Spleen (tissue), 11 donors: ENCODE results near the gene DKK2. TPM values are rescaled to one million over a fixed set of nuclear protein-coding genes. Genes with fewer than 3 reads are reported as not detected.

Experiments
- DNase-seq: peaks from one replicate; pipeline ENCODE4 v3.0.0-alpha.2; 2020
- H3K27ac ChIP-seq, 8 donors: fragments of 200-600 bp; sonication (generic) in 7 of 8; 1 replicate in 4 of 8; 2 replicates in 4 of 8; pipeline versions ENCODE4 v1.5.0 to v1.8.0; 2016 to 2021; ENCODE audit warnings: inconsistent platforms in 4 of 8, mild to moderate bottlenecking in 4 of 8, moderate library complexity in 1 of 8
- H3K27me3 ChIP-seq, 7 donors: fragments of 200-600 bp; sonication (generic) in 6 of 7; replicated peaks in 1 of 7; 1 replicate in 4 of 7; 2 replicates in 3 of 7; pipeline versions ENCODE4 v1.5.0 to v1.8.0; 2016 to 2021; ENCODE audit warnings: inconsistent platforms in 3 of 7, mild to moderate bottlenecking in 1 of 7
- H3K36me3 ChIP-seq, 6 donors: fragments of 200-600 bp; sonication (generic) in 5 of 6; 1 replicate in 4 of 6; 2 replicates in 2 of 6; pipeline versions ENCODE4 v1.5.0 to v1.8.0; 2016 to 2021; ENCODE audit warnings: inconsistent platforms in 2 of 6
- H3K4me1 ChIP-seq, 6 donors: fragments of 200-600 bp; sonication (generic) in 5 of 6; 1 replicate in 3 of 6; 2 replicates in 3 of 6; pipeline versions ENCODE4 v1.5.0 to v1.8.0; 2016 to 2021; ENCODE audit warnings: inconsistent platforms in 3 of 6
- H3K4me3 ChIP-seq, 8 donors: fragments of 200-600 bp; sonication (generic) in 7 of 8; 1 replicate in 4 of 8; 2 replicates in 4 of 8; pipeline versions ENCODE4 v1.5.0 to v1.8.0; 2016 to 2021; ENCODE audit warnings: inconsistent platforms in 4 of 8, mild to moderate bottlenecking in 4 of 8, moderate library complexity in 2 of 8
- H3K9me3 ChIP-seq, 8 donors: fragments of 200-600 bp; sonication (generic) in 7 of 8; 1 replicate in 4 of 8; 2 replicates in 4 of 8; pipeline versions ENCODE4 v1.5.0 to v1.8.0; 2016 to 2021; ENCODE audit warnings: inconsistent platforms in 4 of 8
- CTCF ChIP-seq, 11 experiments: fragments of 200-600 bp in 7 of 11; fragments of 450-650 bp in 4 of 11; sonication (generic) in 4 of 11; IDR thresholded peaks in 8 of 11; conservative IDR thresholded peaks in 3 of 11; 1 replicate in 7 of 11; 2 replicates in 4 of 11; pipeline versions ENCODE4 v1.4.0 to v1.8.0; 2016 to 2021; ENCODE audit warnings: antibody characterized with exemption in 11 of 11, inconsistent platforms in 4 of 11, mild to moderate bottlenecking in 1 of 11
- POLR2A ChIP-seq, 3 donors: fragments of 450-650 bp; IDR thresholded peaks; one replicate each; pipeline ENCODE4 v1.5.1; 2017; ENCODE audit warnings: antibody characterized with exemption in 3 of 3, mild to moderate bottlenecking in 1 of 3
- POLR2AphosphoS5 ChIP-seq, 3 donors: sonication (generic); formaldehyde crosslinking; IDR thresholded peaks; one replicate each; pipeline ENCODE4 v1.5.1; 2017; ENCODE audit warnings: antibody characterized with exemption in 3 of 3
- WGBS, 5 donors: extraction: QIAGEN DNeasy Blood & Tissue Kit in 3 of 5; methylation state at CpG; one replicate each; pipeline versions ENCODE4 v1.1.5 to v1.1.7; 2013 to 2018; 5-methylcytosine and 5-hydroxymethylcytosine counted together
- intact Hi-C: fragments of 100-400 bp; cut with DNase I; formaldehyde crosslinking; loops from one replicate; pipeline ENCODE4 v1.15.0; 2023; ENCODE audit warnings: low total_unique reads
- polyA plus RNA-seq, 3 donors: library from polyadenylated mRNA; stranded (reverse); fragments of 200-250 nt; gene quantifications; one replicate each; pipeline ENCODE4 v1.2.1, GENCODE V29; 2013
- total RNA-seq, 7 donors: library from RNA; depleted of rRNA in 3 of 7; stranded (reverse); fragments of >200 nt in 3 of 7; fragmentation: NEBNext Ultra II Directional in 4 of 7; extraction: Animal tissue kit (Norgen Biotek cat#: 25700) in 4 of 7; gene quantifications; one replicate each; pipeline versions ENCODE4 v1.1.0 to v1.2.1, GENCODE V29; 2016 to 2021
- donor health status: healthy with polysubstance abuse.
- donor health status: DM: no; HTN: no; CAD: no; lungs with moderate emphysema.
- donor health status: DM: no; HTN: no; CAD: no.
- donor health status: Bipolar disorder and iron deficiency.
- donor health status: healthy.
- donor health status: DM: no; HTN: no; CAD: no.
- donor health status: DM: yes; HTN: yes; CAD: no.

DKK2 gene
- total and polyA plus RNA-seq, 10 donors: 0.20 to 2.0 (median 0.51) TPM

GRCh38 chr4:107034091-107034995 is 1.8 kb downstream of the DKK2 start:
- Histone ChIP-seq H3K27ac (no peak overlapping the region), H3K27me3 (peaks cover 0 to 57% (median 41%) of the 10 kb centered on the region in 7 donors), H3K4me1 (peaks cover 0 to 38% (median 21%) of the 10 kb centered on the region in 6 donors), H3K4me3 (peak overlapping the region in 7 of 8 donors; percentile 9 to 59 (median 14)), H3K36me3 (no peaks in the 10 kb centered on the region), H3K9me3 (no peaks in the 10 kb centered on the region)
- 2 to 5% (median 4%) methylated on average over 34 to 39 of the region's 39 CpGs for WGBS, 5 donors
- peak; percentile 75 for DNase-seq
- TF ChIP-seq POLR2A (IDR thresholded peaks at IDR 0.05): no peak
- no peak for TF ChIP-seq POLR2AphosphoS5 (IDR thresholded peaks at IDR 0.05)
- TF ChIP-seq CTCF (IDR thresholded peaks at IDR 0.05 in 8 of 11, conservative IDR thresholded peaks at IDR 0.05 in 3 of 11): no peak
- intact Hi-C loops: no loop called here

GRCh38 chr4:107027379-107027778 is 8.7 kb downstream of the DKK2 start:
- Histone ChIP-seq H3K27me3 (no peaks in the 10 kb centered on the region), H3K9me3 (no peaks in the 10 kb centered on the region), H3K4me1 (no peaks in the 10 kb centered on the region), H3K4me3 (no peak overlapping the region), H3K36me3 (no peaks in the 10 kb centered on the region), H3K27ac (no peak overlapping the region)
- intact Hi-C loops: no loop called here
- TF ChIP-seq CTCF (IDR thresholded peaks at IDR 0.05 in 8 of 11, conservative IDR thresholded peaks at IDR 0.05 in 3 of 11): no peak
- TF ChIP-seq POLR2AphosphoS5 (IDR thresholded peaks at IDR 0.05): no peak
- TF ChIP-seq POLR2A (IDR thresholded peaks at IDR 0.05): no peak
- 85 to 94% (median 86%) methylated on average over 1 of the region's 1 CpG for WGBS, 5 donors
- DNase-seq: no peak

GRCh38 chr4:107018344-107018735 is 17.8 kb downstream of the DKK2 start:
- 71 to 88% (median 80%) methylated on average over 3 of the region's 3 CpGs for WGBS, 5 donors
- Histone ChIP-seq H3K9me3 (no peaks in the 10 kb centered on the region), H3K4me1 (no peaks in the 10 kb centered on the region), H3K36me3 (no peaks in the 10 kb centered on the region), H3K4me3 (no peak overlapping the region), H3K27ac (no peak overlapping the region), H3K27me3 (no peaks in the 10 kb centered on the region)
- intact Hi-C loops: no loop called here
- DNase-seq: no peak
- TF ChIP-seq POLR2AphosphoS5 (IDR thresholded peaks at IDR 0.05) (no peak), CTCF (IDR thresholded peaks at IDR 0.05 in 8 of 11, conservative IDR thresholded peaks at IDR 0.05 in 3 of 11) (no peak)
